Hepatocyte (in vitro differentiated cells): ENCODE measurements around the gene ZNRF3. TPM values are rescaled to one million over a fixed set of nuclear protein-coding genes. Genes with fewer than 3 reads are reported as not detected.

Source experiments
- DNase-seq: peaks from one replicate; pipeline ENCODE4 v3.0.0-alpha.2; 2016; ENCODE audit warnings: low spot score
- H2AFZ ChIP-seq: fragments of 200-600 bp; sonication (generic); 2 replicates; pipeline ENCODE4 v1.6.0; 2016; ENCODE audit warnings: antibody characterized with exemption, mild to moderate bottlenecking
- H3K27ac ChIP-seq: fragments of 200-600 bp; sonication (generic); 2 replicates; pipeline ENCODE4 v1.5.1; 2016; ENCODE audit warnings: mild to moderate bottlenecking
- H3K27me3 ChIP-seq: fragments of 200-600 bp; sonication (generic); 2 replicates; pipeline ENCODE4 v1.6.1; 2016
- H3K36me3 ChIP-seq: fragments of 200-600 bp; sonication (generic); replicated peaks from 2 replicates; pipeline ENCODE4 v1.5.1; 2016; ENCODE audit warnings: low read depth; ENCODE audit not compliant: insufficient read depth
- H3K4me1 ChIP-seq: fragments of 200-600 bp; sonication (generic); 2 replicates; pipeline ENCODE4 v1.5.1; 2016; ENCODE audit warnings: mild to moderate bottlenecking, moderate library complexity; ENCODE audit not compliant: insufficient read depth
- H3K4me2 ChIP-seq: fragments of 200-600 bp; sonication (generic); 2 replicates; pipeline ENCODE4 v1.6.0; 2016
- H3K4me3 ChIP-seq: fragments of 200-600 bp; sonication (generic); 2 replicates; pipeline ENCODE4 v1.5.1; 2016; ENCODE audit warnings: mild to moderate bottlenecking
- H3K79me2 ChIP-seq: fragments of 200-600 bp; sonication (generic); 2 replicates; pipeline ENCODE4 v1.6.0; 2017; ENCODE audit warnings: mild to moderate bottlenecking
- H3K9me2 ChIP-seq: fragments of 200-600 bp; sonication (generic); replicated peaks from 2 replicates; pipeline ENCODE4 v1.6.0; 2017; ENCODE audit warnings: mild to moderate bottlenecking; ENCODE audit not compliant: insufficient read depth
- H3K9me3 ChIP-seq: fragments of 200-600 bp; sonication (generic); 2 replicates; pipeline ENCODE4 v1.5.1; 2016; ENCODE audit warnings: low read depth, mild to moderate bottlenecking
- H4K20me1 ChIP-seq: fragments of 200-600 bp; sonication (generic); 2 replicates; pipeline ENCODE4 v1.6.0; 2016; ENCODE audit warnings: mild to moderate bottlenecking; ENCODE audit not compliant: insufficient read depth, poor library complexity, severe bottlenecking
- CTCF ChIP-seq: fragments of 200-600 bp; sonication (generic); IDR thresholded peaks from 2 replicates; pipeline ENCODE4 v1.5.1; 2016; ENCODE audit warnings: antibody characterized with exemption, mild to moderate bottlenecking; ENCODE audit not compliant: poor library complexity
- EZH2 ChIP-seq: fragments of 200-600 bp; sonication (generic); IDR thresholded peaks from 2 replicates; pipeline ENCODE4 v1.6.1; 2016; ENCODE audit warnings: antibody characterized with exemption, mild to moderate bottlenecking, borderline replicate concordance
- EZH2phosphoT487 ChIP-seq: fragments of 200-600 bp; sonication (generic); IDR thresholded peaks from one replicate; pipeline ENCODE4 v1.6.1; 2018; ENCODE audit warnings: antibody characterized with exemption, mild to moderate bottlenecking, low read depth, moderate library complexity; ENCODE audit not compliant: unreplicated experiment, severe bottlenecking
- WGBS: methylation state at CpG from one replicate; pipeline ENCODE4 v1.1.6; 2016; ENCODE audit warnings: low lambda C conversion rate; ENCODE audit errors: missing lambda C conversion rate; 5-methylcytosine and 5-hydroxymethylcytosine counted together
- polyA plus RNA-seq: library from polyadenylated mRNA; unstranded; fragments of >200 nt; fragmentation: Nextera tagmentation; extraction: Ambion mirVana; gene quantifications from 2 replicates; pipeline ENCODE4 v1.2.1, GENCODE V29; 2016
- total RNA-seq: library from RNA; depleted of rRNA; stranded (reverse); fragments of >200 nt; gene quantifications from 2 replicates; pipeline ENCODE4 v1.2.3, GENCODE V29; 2014

ZNRF3 gene
- total and polyA plus RNA-seq, 2 experiments from 2014 or later, result 8.9 to 14.7 TPM

- DNase-seq, result no peak
- Histone ChIP-seq H3K9me2 (no peaks in the 10 kb centered on the region), H3K4me1 (peaks cover 19% of the 10 kb centered on the region), H4K20me1 (no peaks in the 10 kb centered on the region), H3K4me2 (no peak overlapping the region), H3K4me3 (no peak overlapping the region), H3K79me2 (peaks cover 32% of the 10 kb centered on the region), H3K36me3 (no peaks in the 10 kb centered on the region), H3K27ac (no peak overlapping the region), H2AFZ (no peak overlapping the region), H3K27me3 (no peaks in the 10 kb centered on the region), H3K9me3 (no peaks in the 10 kb centered on the region)
- TF ChIP-seq CTCF (no peak), EZH2phosphoT487 (no peak), EZH2 (no peak)
- WGBS, result 85% methylated on average over 7 of the region's 7 CpGs
These were observed 116.1 kb downstream of the ZNRF3 start for GRCh38 chr22:28999510-28999909.

GRCh38 chr22:28999919-29000556, 116.7 kb downstream of the ZNRF3 start:
- TF ChIP-seq EZH2phosphoT487 (no peak), EZH2 (no peak), CTCF (no peak)
- Histone ChIP-seq H3K4me3 (no peak overlapping the region), H3K4me2 (no peak overlapping the region), H2AFZ (no peak overlapping the region), H3K79me2 (peaks cover 32% of the 10 kb centered on the region), H3K27me3 (no peaks in the 10 kb centered on the region), H4K20me1 (no peaks in the 10 kb centered on the region), H3K9me3 (no peaks in the 10 kb centered on the region), H3K36me3 (no peaks in the 10 kb centered on the region), H3K27ac (no peak overlapping the region), H3K4me1 (peaks cover 24% of the 10 kb centered on the region), H3K9me2 (no peaks in the 10 kb centered on the region)
- 41% methylated on average over 1 of the region's 1 CpG for WGBS
- DNase-seq, result no peak

- TF ChIP-seq EZH2phosphoT487 (no peak), CTCF (no peak), EZH2 (no peak)
- Histone ChIP-seq H3K4me1 (peaks cover 30% of the 10 kb centered on the region), H3K79me2 (peaks cover 35% of the 10 kb centered on the region), H3K4me3 (no peak overlapping the region), H3K9me2 (no peaks in the 10 kb centered on the region), H3K27ac (no peak overlapping the region), H3K4me2 (no peak overlapping the region), H4K20me1 (no peaks in the 10 kb centered on the region), H2AFZ (no peak overlapping the region), H3K36me3 (no peaks in the 10 kb centered on the region), H3K9me3 (no peaks in the 10 kb centered on the region), H3K27me3 (no peaks in the 10 kb centered on the region)
- no peak for DNase-seq
- WGBS, result 96% methylated on average over 5 of the region's 5 CpGs
These were observed 117.3 kb downstream of the ZNRF3 start for GRCh38 chr22:29000641-29001040.
